HG02981 (cell line): ENCODE measurements around the gene EYA2.

Source experiments
- ATAC-seq: cut with Tn5 transposase; IDR thresholded peaks from one replicate; pipeline ENCODE4 v1.9.1; 2021; ENCODE audit warnings: mild to moderate bottlenecking, moderate library complexity; ENCODE audit not compliant: unreplicated experiment

EYA2 gene

DNA sequence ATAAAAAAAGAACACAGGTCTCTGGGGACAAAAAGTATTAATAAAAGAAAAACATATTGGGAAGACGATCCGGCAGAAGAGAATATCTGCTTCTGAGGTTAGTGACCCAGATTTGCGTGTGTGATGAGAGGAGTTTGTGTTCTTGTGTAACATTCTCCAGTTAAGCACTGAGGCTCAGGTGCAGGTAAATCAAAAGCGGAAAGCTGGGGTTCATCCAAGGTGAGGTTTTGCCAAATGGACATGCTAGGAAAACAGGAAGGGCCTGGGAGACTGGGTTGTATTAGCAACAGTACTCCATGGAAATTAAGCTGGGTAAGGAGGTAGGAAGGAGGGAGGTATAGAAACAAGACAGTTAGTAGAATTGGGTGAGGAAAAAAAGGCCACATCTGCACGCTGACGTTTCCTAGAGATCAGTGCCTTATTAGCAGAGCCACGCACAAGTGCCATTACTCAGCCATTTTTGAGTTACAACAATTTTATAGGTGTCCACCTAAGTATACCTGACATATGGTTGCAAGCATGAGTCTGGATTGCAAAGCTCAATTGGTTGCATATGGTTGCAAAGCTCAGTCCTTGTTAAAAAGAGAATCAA, 322.3 kb downstream of the EYA2 start:
- ATAC-seq, result no peak

GRCh38 chr20:47217482-47218446, 323.1 kb downstream of the EYA2 start:
- no peak for ATAC-seq

GRCh38 chr20:47220161-47220582, 325.5 kb downstream of the EYA2 start:
- ATAC-seq, result no peak

- no peak for ATAC-seq
Observed at GRCh38 chr20:47221036-47221625, 326.5 kb downstream of the EYA2 start.

GRCh38 chr20:47222468-47223119, 328.0 kb downstream of the EYA2 start:
- no peak for ATAC-seq

- ATAC-seq, result no peak
Observed at GRCh38 chr20:47223896-47224295, 329.3 kb downstream of the EYA2 start.

GRCh38 chr20:47224300-47224791, 329.7 kb downstream of the EYA2 start:
- ATAC-seq, result no peak

DNA sequence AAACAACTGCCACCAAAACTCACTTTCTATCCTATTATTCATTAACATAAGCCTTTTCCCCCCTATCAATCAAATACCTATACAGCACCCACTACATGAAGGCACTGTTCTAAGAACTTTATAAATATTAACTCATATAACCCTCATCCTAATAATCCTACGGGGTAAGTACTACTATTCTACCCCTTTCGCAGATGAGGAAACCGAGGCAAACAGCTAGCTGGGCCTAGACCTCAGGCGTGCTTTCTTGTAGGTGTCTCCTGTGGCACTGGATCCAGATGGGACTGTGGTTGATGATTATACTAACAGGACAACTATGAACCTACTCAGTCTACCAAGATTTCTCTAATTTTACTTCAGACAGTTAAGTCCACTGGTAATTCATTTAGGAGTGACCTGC, 330.2 kb downstream of the EYA2 start:
- ATAC-seq, result no peak

DNA sequence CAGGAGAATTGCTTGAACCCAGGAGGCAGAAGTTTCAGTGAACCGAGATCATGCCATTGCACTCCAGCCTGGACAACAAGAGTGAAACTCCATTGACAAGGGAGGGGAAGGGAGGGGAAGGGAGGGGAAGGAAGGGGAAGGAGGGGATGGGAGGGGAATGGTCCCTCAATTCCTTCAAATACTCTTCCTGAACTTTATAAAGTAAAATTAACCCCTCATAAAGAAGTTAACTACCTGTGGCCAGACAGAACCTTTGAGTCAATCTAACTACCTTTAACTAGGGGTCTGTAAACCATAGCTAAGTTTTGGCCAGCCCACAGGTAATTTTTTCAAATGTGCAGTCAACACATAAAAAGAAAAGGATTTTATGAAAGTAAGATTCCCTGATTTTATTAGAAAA, 330.8 kb downstream of the EYA2 start:
- no peak for ATAC-seq

- ATAC-seq, result no peak
Observed at GRCh38 chr20:47227119-47227518, 332.5 kb downstream of the EYA2 start.

- ATAC-seq, result no peak
Observed at GRCh38 chr20:47227576-47227975, 332.9 kb downstream of the EYA2 start.

DNA sequence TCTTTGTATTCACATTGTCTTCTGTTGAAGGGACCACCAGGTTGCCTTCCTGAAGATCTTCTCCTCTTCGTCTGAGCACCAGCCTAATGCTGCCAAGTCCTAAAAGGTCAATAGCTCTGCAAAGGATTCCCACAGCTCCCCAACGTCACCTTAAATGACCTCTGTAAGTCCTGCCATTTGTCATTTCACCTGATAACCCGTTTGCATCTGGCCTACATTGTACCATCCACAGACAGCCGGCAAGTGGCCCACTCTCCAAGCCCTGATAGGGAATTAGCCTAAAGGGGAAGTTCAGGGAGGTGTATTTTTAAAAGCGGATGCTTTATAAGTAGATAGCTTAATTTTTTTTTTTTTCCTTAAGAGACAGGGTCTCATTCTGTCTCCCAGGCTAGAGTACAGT, 334.0 kb downstream of the EYA2 start:
- no peak for ATAC-seq

GRCh38 chr20:47230811-47231256, 336.2 kb downstream of the EYA2 start:
- no peak for ATAC-seq

DNA sequence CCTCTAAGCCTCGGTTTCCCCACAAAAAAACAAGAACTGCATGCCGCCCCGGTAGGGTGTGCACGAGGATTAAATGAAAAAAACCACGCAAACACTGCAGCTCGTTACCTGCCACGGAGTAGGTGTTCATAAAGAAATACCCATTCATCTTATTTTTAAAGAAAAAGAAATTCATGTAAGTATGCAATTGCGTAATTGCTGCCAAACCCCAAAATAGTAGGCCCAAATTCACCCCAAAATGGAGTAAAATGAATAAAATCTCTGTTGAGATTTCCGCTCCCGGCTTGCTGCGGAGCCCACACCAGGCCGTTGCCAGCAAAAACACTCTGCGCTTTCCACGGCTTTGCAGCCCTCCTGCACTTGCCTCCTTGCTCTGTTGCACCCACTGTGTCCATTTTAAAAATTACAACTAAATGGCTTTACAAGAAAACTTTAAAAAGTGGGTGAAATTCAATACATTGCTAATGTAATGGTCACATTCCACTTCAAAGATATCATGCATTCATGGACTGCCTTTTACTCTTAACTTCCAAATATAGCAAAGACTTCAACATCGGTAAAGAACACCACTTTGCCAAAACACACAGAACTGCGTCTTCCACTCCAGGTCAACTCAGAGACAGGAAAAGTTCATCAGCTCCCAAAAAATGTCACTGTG, 336.9 kb downstream of the EYA2 start:
- ATAC-seq, result no peak

DNA sequence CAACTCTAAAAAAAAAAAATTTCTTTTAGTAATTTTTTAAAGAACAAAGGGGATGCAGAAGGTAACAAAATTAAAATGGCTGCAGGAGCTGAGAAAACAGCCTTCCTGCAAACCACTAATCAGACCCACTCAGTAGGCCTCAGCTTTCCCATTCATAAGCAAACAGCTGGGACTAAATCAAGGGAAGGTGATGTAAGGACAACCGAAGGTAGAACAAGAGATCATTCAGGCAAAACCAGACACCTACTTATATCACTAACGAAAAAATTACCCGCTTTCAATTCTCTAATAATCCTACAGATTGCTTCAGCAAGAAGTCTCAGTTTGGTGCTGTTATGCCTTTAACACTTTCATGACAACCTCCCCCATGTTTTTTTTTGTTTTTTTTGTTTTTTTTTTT, 337.9 kb downstream of the EYA2 start:
- no peak for ATAC-seq

- no peak for ATAC-seq
Observed at GRCh38 chr20:47233333-47234188, 338.9 kb downstream of the EYA2 start.

GRCh38 chr20:47235111-47235510, 340.5 kb downstream of the EYA2 start:
- ATAC-seq, result no peak

- ATAC-seq, result no peak
Observed at GRCh38 chr20:47235853-47236638, 341.4 kb downstream of the EYA2 start.

DNA sequence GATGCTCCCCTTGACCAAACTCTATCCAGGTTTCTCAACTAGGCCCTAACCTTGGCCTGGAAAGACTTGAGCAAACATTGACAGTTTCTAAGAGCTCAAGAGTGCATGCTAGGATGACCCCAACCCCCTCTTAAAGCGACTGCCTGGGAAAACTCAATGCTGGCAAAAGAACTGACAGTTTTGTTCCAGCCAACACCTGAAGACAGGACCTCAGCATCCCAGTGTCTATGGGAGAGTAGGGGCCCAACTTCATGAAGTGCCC, 341.9 kb downstream of the EYA2 start:
- no peak for ATAC-seq
